Kidney capillary endothelial cell (primary cell): Measurements from ENCODE around the gene C19orf73.
"Not testable (repeated sequence)": the region's sequence is repeated elsewhere in the genome, so short reads cannot be mapped to it uniquely, and the experiment has no call there.

Experiments used
- DNase-seq: peaks from one replicate; pipeline ENCODE4 v3.0.0-alpha.2; 2018; ENCODE audit warnings: low spot score

The C19orf73 gene

DNA sequence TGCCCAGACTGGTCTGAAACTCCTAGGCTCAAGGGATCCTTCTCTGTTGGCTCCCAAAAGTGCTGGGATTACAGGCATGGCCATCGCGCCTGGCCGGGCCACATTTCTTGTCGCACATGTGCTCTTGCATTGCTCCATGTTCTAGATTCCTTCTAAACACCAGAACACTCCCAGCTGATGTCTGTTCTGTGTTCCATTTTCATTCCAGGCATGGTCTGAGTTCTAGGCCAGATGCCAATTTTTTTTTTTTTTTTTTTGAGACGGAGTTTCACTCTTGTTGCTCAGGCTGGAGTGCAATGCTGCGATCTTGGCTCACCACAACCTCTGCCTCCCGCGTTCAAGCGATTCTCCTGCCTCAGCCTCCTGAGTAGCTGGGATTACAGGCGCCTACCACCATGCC, 2.9 kb upstream of the C19orf73 start:
- DNase-seq = not testable (repeated sequence)

DNA sequence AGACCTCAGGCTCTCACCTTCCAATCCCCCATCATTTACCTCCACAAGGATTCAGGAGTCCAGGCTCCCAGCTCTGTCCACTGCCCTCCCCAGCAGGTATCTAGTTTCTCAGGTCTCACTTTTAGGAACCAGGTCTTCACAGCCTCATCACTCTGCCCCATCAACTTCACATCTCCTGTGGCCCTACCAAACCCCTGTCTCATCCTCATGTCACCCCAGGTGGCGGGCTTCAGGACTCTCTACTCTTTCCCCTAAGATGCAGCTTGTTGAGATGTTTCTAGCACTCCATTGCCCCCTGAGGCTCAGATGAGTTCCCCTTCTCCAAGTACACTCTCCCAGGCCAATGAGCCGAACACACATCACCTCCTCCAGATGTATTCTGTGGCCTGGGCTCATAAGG, 1.9 kb upstream of the C19orf73 start:
- no peak for DNase-seq

DNA sequence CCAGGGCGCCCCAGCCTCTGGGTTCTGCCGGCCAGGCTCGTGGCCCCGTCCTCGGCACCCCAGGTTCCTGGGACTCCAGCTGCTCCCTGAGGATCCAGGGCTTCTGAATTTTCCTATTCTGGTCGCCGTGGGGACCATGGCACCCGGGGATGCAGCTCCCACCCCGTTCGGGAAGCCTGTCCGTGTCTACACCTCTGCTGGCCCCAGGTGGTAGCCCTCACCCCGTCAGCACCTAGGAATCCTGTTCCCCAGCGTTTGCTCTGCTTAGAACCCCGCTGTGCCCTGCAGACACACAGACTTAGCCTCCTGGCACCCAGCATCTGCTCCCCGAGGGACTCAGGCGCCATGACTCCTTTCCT, 1.4 kb upstream of the C19orf73 start:
- no peak for DNase-seq

DNA sequence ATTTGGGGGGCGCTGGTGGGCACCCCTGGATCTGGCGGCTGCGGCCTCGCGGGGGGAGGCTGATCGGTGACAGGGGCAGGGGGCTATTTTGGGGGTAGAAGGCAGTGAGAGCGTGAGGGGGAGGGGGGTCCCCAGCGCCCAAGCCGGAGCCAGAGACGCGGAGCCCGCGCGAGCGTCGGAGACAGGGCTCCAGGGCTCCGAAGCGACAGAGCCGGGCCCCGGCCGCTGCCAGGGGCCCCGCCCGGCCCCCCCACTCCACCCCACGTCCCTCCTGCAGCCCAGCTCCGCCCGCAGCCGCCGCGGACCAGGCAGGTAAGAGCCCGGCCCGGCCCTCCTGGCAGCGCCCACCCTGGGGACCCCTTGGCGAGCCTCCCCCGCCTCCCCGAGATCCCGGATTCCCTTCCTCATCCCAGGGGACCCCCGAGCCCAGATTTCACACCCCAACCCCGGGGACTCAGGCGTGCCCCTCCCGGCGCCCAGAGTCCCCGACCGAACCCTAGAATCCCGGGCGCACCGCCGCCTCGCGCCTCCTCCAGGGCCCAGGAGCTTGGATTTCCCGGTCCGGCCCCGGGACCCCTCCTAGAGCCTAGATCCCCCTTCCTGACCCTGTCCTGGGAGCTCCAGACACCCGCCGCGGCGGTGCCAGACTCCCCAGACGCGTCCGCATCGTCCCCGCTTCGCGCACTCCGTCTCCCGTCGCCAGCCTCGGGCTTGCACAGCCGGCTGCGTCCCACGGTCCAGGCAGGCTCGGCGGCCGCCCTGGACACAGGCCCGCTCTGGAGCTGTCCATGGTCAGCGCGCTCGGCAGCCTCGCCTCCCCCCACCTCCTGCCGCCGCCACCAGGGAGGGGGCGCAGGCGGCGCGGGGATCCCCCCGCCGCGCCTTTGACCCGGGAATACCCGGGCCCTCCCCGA, 725 bp upstream of the C19orf73 start, which contains the start of gene PPFIA3:
Gene PPFIA3 (plus strand): TSS at position 134 of the 914 bp plus-strand sequence. CDS start 8,330 bp downstream, outside the sequence.
- peak; percentile 48 for DNase-seq

DNA sequence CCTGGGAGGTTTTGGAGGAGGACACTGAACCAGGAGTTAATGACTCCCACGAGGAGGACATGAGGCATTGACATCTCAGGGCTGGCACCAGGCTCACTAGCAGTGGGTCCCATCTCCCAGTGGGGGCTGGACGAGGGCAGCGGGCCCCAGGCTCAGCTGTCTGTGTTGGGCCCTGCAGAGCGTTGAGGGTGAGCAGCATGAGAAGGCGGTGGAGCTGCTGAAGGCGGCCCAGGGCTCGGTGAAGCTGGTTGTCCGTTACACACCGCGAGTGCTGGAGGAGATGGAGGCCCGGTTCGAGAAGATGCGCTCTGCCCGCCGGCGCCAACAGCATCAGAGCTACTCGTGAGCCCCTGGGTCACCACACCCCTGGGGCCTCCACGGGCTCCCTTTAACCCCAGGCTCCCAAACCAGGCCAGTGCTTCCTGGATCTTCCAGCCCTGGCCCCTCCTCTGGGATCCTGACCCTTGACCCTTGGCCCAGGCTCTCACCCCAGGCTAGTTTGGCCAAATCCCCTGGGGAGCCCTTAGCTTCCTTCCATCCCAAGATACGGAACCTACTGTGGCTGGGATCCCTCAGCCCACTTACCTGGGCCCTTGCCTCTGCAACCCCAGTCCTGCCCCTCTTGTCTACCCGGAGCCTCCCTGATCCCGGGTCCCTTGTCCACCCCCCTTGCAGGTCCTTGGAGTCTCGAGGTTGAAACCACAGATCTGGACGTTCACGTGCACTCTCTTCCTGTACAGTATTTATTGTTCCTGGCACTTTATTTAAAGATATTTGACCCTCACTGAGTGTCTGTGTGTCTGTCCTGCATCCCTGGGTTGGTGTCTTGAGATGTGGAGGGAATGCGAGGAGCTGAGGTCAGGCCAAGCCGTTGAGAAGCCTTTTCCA, 1.0 kb downstream of the C19orf73 start:
- DNase-seq = no peak

DNA sequence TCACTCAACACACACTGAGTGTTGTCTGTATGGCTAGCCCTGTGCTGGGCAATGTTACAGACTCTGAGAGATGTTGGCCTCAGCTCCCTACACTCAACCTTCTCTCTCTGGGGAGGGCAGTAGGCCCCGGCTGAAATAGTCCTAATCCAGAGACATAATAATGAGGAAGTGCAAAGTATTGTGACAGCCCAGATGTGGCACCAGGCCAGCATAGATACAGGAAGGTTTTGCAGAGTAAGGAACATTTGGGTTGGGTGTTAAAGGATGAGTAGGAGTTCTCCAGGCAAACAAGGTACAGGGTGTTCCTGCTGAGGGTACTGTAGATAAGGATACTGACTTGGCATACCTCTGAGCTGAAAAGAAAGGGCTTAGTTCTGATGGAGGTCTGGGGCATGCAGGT, 2.4 kb downstream of the C19orf73 start:
- DNase-seq = no peak

DNA sequence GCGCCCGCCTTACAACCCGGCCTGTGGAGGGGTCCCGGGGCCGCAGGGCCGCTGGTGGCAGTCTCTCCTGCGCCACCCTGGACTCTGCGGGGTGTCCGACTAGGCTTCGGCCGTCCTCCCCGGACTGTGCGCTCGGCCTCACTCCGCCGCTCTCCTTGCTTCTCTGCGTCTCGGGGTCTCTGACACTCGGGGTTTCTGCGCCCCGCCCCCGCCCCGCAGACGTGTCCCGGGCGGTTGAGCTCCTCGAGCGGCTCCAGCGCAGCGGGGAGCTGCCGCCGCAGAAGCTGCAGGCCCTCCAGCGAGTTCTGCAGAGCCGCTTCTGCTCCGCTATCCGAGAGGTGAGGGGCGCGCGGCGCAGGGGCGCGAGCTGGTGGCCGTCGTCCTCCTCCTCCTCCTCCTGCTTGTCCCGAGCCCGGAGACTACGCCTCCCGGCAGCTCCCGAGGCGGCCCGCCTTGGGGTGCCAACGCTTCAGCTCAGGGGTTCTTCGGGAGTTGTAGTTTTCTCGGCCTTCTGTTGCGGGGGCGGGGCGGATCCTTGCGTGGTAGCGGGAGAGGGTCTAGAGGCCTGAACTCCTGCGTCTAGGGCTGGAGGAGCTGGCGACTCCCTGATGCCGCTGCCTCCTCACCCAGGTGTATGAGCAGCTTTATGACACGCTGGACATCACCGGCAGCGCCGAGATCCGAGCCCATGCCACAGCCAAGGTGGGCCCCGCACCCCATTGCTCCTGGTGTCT, 4.1 kb downstream of the C19orf73 start:
- DNase-seq = no peak

DNA sequence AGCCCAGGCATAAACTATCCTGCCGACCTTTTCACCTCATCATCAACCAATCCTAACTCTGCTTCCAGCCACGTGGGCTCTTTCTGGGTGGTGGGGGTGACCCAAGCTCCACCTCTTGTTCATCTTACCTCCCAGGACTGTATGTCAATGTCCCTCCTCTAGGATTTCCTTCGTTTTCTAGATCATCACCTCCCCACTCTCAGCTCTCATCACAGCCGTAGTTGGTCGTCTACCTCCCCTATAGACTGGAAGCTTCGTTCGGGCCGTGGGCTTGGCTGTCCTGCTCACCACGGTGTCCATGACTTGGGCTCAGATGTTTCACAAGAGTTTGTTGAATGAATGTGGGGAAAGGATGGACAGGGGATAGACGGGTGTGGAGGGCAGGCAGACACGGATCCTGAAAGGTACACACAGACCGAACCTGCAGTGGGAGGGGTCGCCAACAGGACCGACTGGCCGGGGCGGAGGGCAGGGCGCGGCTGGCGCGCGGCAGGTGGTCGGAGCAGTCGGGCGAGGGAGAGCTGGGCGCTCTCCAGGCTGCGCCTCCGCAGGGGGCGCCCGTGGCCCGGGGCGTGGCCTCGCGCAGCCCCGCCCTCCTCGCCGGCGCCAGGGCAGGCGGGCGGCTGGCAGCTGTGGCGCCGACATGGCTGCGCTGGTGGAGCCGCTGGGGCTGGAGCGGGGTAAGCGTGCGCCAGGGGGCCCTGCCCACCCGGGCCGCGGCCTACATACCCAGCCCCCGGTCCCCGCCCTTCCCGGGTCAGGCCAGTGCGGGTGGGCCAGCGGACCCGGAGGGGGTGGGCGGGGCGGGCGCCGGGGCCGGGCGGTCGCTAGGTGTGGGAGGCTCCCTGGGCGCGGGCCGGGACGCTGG, 4.9 kb downstream of the C19orf73 start, which contains the start of gene LIN7B:
Gene LIN7B (plus strand): TSS at position 609 of the 868 bp plus-strand sequence. CDS start 35 bp downstream, at position 644.
- peak; percentile 83 for DNase-seq

DNA sequence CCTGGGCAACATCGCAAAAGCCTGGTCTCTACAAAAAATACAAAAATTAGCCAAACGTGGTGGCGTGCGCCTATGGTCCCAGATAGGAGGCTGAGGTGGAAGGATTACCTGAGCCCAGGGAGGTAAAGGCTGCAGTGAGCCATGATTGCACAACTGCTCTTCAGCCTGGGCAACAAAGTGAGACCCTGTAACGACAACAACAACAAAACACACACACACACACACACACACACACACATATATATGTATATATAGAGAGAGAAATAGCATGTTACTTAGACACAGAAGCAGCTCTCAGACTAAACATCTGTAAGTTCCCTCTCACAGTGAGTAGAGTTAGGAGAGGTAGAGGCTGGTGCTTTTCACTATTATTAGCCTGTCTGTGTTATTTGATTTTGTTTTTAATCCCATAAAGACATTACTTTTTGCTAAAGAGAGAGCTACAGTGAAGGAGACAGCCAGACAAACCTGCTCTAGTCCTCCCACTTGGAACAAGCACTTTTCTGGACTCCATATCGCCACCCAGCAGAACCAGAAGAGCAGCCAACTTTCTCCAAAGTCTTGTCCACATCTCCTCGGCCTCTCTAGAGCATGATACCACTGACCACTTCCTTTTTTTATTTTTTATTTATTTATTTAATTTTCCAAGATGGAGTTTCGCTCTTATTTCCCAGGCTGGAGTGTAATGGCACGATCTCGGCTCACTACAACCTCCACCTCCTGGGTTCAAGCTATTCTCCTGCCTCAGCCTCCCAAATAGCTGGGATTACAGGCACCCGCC, 7.5 kb downstream of the C19orf73 start:
- no peak for DNase-seq

DNA sequence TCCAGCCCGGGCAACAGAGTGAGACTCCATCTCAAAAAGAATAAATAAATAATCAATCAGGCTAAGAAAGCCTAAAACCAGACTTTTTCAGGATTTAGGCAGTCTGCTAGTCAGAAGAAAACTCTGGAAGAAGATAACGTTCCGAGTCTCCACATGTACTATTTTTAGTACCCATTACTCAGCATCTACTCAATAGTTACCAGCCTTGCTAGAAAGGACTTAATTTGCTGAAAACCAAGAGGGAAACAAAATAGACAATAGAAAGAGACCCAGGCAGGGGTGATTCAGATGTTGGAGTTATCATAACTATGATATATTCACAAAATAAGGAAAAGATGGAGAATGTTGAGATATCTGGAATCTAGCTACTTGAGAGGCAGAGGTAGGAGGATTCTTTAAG, 8.4 kb downstream of the C19orf73 start:
- peak; percentile 56 for DNase-seq

DNA sequence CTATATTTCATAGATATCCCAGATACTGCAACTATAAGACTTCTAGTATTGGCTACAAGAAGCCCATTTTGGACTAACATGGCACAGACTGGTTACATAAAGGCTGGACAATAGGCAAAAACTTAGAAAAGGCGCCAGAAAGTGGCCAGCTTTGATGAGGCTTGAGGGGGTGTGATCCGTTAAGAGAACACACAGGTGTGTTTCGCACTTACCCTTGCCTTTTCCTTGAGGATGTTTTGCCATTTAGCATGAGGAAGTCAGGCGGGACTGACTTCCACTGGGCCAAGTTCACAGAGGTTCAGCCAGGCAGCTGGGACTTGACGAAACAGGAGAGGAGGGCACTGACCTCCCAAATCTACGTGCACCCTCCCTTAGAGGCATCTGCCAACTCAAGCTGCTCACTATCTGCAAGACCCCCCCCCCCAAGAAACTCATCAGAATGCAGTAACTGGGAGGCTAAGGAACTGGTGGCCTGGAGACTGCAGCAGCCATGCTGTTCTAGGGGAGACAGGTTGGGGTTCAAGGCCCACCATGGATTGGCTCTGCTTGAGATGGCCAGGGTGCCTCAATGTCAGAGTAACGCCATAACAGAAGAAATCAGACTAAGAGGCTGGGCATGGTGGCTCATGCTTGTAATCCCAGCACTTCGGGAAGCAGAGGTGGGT, 9.2 kb downstream of the C19orf73 start:
- DNase-seq = no peak

DNA sequence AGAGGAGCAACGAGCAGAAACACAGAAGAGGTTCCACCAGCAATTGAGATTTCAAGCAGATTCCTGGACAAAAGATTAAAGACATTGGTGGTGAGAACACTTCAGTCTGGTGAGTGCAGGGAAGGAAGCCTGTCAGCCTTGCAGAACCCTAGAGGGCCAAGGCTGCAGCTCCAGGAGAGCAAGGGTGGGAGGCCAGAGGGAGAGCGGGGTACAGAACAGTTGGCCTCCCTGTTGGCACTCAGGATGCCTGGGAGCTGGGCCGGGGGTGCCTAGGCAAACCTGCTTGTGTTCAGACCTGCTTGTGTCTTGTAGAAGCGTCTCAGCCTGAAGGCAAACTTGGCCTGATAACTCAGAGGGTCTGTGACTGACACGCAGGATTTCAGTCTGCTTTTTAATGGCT, 9.9 kb downstream of the C19orf73 start:
- DNase-seq = no peak

DNA sequence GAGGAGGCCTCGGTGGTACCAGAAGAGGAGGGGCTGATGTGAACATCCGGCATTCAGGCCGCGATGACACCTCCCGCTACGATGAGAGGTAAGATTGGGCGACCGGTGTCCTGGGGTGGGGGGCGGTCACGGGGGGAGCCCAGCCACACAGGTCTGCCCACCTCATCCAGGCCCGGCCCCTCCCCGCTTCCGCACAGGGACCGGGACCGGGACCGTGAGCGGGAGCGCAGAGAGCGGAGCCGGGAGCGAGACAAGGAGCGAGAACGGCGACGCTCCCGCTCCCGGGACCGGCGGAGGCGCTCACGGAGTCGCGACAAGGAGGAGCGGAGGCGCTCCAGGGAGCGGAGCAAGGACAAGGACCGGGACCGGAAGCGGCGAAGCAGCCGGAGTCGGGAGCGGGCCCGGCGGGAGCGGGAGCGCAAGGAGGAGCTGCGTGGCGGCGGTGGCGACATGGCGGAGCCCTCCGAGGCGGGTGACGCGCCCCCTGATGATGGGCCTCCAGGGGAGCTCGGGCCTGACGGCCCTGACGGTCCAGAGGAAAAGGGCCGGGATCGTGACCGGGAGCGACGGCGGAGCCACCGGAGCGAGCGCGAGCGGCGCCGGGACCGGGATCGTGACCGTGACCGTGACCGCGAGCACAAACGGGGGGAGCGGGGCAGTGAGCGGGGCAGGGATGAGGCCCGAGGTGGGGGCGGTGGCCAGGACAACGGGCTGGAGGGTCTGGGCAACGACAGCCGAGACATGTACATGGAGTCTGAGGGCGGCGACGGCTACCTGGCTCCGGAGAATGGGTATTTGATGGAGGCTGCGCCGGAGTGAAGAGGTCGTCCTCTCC, 11.1 kb downstream of the C19orf73 start:
- DNase-seq = no peak

DNA sequence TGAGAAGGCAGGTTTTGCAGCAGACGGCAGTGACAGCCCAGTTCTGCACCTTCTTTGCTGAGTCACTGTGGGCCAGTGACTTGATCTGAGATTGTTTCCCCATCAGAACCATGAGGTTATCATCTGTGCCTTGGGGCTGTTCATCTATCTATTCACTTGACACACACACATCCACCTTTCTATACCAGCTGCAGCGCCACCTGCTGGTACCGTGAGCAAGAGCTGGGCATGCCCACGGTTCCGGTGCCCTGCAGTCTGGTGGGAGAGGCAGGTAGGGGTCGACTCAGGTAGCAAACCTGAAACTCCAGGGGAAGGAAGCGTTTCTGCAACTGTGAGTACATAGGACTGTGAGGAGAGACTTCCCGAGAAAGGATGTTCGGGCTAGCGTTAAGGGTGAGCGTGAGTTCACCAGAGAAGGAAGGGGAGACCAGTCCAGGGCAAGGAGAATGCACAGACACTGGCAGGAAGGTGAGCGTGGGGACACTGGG, 12.3 kb downstream of the C19orf73 start:
- DNase-seq = peak; percentile 42

DNA sequence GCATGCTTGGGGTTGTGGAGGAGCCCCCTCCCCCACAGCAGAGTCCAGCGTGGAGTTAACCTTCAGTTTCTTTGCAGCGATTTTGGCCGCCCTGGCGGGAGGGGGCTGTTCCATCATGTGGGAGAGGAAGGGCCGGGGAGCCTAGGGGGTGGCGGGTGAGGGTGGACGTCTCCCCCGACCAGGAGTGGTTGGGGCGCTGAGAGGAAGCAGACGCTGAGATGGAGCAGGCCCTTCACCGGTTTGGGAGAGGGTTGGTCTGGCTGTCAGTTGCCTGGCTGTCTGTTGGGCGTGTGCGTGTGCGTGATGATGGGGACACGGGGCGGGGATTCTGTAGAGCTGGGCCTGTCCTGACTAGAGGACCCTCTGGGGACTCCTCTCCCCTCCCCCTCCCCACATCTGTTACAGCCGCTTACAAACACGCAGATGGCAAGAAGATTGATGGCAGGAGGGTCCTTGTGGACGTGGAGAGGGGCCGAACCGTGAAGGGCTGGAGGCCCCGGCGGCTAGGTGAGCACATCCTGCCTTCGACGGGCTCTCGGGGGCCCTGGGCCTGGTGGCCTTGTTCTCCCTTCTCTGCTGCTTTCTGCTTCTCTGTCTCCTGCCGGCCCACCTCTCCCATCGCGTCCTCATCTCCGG, 14.6 kb downstream of the C19orf73 start:
- no peak for DNase-seq

DNA sequence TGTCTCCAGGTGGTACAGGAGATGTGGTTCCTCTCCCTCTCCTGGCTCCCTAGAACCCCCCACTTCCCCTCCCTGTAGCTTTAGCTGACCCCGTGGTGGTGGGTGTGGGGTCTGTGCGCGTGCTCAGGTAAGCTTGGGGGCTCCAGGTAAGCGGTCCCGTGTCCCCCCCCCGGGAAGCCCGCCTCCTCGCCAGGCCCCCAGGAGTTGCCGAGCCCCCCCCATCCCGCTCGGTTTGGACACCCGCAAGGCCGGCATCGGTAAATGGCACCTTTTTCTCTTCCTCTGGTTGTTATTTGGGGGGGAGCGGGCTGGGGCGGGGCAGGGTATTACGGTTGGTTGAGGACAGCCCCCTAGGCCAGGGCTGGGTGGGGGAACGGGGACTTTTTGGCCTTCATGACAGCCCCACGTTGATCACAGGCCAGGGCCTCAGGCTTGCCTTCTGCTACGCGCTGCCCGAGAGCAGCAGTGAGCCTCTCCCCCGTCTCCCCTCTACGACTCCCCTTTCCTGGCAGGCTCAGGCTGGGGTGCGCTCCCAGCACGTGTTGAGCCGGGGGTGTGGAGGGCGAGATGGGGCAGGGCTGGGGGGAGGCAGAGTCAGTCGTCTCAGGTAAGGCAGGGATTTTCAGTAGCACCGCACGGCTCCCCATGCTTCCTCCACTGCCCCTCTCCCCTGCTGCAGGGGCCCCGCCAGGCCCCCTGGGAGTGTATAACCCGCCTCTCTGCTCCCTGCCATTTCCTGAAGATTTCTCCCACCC, 15.4 kb downstream of the C19orf73 start:
- no peak for DNase-seq

DNA sequence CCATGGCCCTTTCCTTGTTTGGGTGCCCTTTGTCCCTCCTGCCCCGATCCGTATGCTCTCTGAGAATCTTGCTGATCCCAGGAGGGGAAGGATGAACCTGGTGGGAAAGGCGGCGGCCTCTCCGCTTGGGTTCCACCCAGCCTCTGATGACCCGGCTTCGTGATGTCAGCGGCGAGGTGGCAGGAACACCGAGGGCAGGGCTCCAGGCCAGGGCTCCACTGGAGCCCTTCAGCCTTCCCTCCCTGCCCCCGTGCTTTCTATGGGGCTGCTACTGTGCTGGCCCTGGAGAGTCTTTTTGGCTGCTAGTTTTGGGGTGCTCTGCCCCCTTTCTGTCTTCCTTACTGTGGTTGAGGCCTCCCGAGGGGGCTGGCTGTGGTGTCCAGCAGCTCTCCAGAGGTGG, 16.6 kb downstream of the C19orf73 start:
- DNase-seq = no peak
